ENCODE data around the gene PLXDC2. TPM values are rescaled to one million over a fixed set of nuclear protein-coding genes. Genes with fewer than 3 reads are reported as not detected.

The PLXDC2 gene
- total and polyA plus RNA-seq, 11 donors, result 3.4 to 36.4 (median 17.1) TPM

DNA sequence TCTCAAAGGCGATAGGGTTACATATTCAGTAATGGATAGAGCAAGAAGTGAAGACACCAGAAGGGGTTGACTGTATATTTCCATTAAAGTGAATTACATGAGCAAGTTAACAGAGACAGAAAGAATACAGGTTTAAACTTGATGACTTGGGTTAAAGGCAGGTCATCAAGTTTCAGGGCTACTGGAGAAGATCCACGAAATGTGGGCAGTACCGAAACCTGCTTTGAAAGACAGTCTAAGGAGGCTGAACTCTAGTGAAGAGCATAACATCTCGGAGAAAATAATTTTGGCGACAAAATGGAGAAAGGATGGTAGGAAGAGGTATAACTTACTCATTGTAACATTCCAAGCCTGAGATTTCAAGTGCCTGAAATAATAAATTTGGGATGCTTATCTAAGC is 26.6 kb upstream of the PLXDC2 start:
- WGBS, 4 donors, result 95 to 97% (median 96%) methylated on average over 5 of the region's 5 CpGs
- H3K27ac ChIP-seq, result no peak overlapping the region
- H3K4me3 ChIP-seq, result no peak overlapping the region
- H3K36me3 ChIP-seq, result no peaks in the 10 kb centered on the region
- TF ChIP-seq, protein P1, sequence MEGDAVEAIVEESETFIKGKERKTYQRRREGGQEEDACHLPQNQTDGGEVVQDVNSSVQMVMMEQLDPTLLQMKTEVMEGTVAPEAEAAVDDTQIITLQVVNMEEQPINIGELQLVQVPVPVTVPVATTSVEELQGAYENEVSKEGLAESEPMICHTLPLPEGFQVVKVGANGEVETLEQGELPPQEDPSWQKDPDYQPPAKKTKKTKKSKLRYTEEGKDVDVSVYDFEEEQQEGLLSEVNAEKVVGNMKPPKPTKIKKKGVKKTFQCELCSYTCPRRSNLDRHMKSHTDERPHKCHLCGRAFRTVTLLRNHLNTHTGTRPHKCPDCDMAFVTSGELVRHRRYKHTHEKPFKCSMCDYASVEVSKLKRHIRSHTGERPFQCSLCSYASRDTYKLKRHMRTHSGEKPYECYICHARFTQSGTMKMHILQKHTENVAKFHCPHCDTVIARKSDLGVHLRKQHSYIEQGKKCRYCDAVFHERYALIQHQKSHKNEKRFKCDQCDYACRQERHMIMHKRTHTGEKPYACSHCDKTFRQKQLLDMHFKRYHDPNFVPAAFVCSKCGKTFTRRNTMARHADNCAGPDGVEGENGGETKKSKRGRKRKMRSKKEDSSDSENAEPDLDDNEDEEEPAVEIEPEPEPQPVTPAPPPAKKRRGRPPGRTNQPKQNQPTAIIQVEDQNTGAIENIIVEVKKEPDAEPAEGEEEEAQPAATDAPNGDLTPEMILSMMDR (IDR thresholded peaks at IDR 0.05), result no peak
- TF ChIP-seq POLR2A (IDR thresholded peaks at IDR 0.05), result no peak
- H3K9me3 ChIP-seq, result no peaks in the 10 kb centered on the region
- no peak for ATAC-seq
- no peaks in the 10 kb centered on the region for H3K27me3 ChIP-seq
- intact Hi-C loops (cut with DNase I), result loop anchor here in 2 of 10 donors (5.0 to 10.0 kb wide), 2 partner anchors 165 to 377 kb away; no protein-coding TSS in a partner anchor
- DNase-seq, result no peak
- no peaks in the 10 kb centered on the region for H3K4me1 ChIP-seq

DNA sequence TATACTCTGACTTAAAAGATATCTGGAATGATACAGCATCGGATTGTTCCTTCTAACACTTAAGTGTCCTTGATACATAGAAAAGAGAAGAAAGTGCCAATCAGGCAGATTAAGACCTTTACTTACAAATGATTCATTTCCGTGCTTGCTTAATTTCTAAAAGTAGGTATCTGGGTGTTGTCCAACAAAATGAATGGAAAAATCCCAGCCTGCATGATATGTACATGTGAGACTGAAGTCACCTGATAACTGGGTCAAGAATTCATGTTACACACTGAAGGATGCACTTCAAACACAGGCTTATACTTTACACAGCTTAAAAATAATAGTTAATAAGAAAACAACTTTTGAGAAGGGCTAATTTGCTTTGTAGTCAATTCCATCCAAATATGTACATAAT is 25.2 kb upstream of the PLXDC2 start:
- TF ChIP-seq POLR2A (IDR thresholded peaks at IDR 0.05), result no peak
- TF ChIP-seq, protein P1 (IDR thresholded peaks at IDR 0.05), result no peak
- WGBS, 4 donors, result 65 to 75% (median 72%) methylated on average over 2 of the region's 2 CpGs
- no peaks in the 10 kb centered on the region for H3K9me3 ChIP-seq
- ATAC-seq (no peak), DNase-seq (no peak)
- no peak overlapping the region for H3K27ac ChIP-seq
- H3K4me1 ChIP-seq, result no peaks in the 10 kb centered on the region
- H3K36me3 ChIP-seq, result no peaks in the 10 kb centered on the region
- H3K4me3 ChIP-seq, result no peak overlapping the region
- H3K27me3 ChIP-seq, result no peaks in the 10 kb centered on the region
- intact Hi-C loops (cut with DNase I), result no loop called here

DNA sequence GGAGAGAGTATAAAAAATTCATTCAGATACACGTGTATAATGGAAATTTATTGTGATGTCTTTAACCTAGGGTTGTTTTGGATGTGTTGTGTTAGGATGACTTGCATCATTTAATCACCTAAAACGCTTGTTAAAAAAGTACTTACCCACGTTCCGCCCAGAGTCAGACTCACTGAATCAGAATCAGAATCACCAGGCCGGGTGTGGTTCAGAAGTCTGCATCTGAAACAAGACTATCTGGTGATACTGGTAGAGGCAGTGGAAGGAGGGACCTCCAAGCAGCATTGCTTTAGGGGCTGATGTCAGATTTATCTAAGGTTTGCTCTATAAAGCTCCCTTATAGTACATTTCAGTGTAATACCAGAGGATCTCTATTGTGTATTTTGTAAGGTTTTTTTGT is 20.5 kb upstream of the PLXDC2 start:
- TF ChIP-seq, protein P1 (IDR thresholded peaks at IDR 0.05), result no peak
- TF ChIP-seq POLR2A (IDR thresholded peaks at IDR 0.05), result no peak
- intact Hi-C loops (cut with DNase I), result no loop called here
- no peak for ATAC-seq
- 92 to 95% (median 94%) methylated on average over 5 of the region's 5 CpGs for WGBS, 4 donors
- no peak overlapping the region for H3K4me3 ChIP-seq
- no peaks in the 10 kb centered on the region for H3K4me1 ChIP-seq
- H3K27me3 ChIP-seq, result no peaks in the 10 kb centered on the region
- H3K27ac ChIP-seq, result no peak overlapping the region
- no peaks in the 10 kb centered on the region for H3K9me3 ChIP-seq
- H3K36me3 ChIP-seq, result no peaks in the 10 kb centered on the region
- no peak for DNase-seq

DNA sequence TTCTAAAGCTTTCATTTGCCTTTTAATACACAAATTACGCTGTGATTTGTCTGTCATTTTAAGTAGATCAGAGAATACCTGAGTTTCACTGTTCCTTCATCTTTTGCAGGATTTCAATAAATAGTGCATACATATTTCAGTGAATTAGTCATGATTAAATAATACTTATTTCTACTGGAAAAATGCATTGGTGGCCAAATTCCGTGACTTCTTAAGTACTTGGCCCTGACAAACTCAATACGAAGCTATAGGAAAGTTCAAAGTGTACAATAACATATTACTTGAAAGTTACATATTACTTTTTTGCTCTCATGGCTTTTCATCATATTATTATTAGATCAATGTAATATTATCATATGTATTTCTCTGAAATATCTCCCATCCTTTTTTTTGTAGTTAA is 16.1 kb upstream of the PLXDC2 start:
- peaks cover 0 to 8% (median 0%) of the 10 kb centered on the region in 12 donors for H3K9me3 ChIP-seq
- H3K4me3 ChIP-seq, result no peak overlapping the region
- H3K27ac ChIP-seq, result no peak overlapping the region
- 92 to 97% (median 94%) methylated on average over 3 of the region's 3 CpGs for WGBS, 4 donors
- TF ChIP-seq, protein P1 (IDR thresholded peaks at IDR 0.05), result no peak
- TF ChIP-seq POLR2A (IDR thresholded peaks at IDR 0.05), result no peak
- H3K36me3 ChIP-seq, result no peaks in the 10 kb centered on the region
- intact Hi-C loops (cut with DNase I), result no loop called here
- ATAC-seq (no peak), DNase-seq (no peak)
- no peaks in the 10 kb centered on the region for H3K27me3 ChIP-seq
- no peaks in the 10 kb centered on the region for H3K4me1 ChIP-seq

Measured in heart left ventricle (tissue), 16 donors.